NCI-H1092 (cell line): ENCODE data around the gene TEAD3.

ENCODE experiments used
- DNase-seq: peaks from one replicate; lab custom pipeline; 2025; lab: John Stamatoyannopoulos, UW

TEAD3 gene

GRCh38 chr6:35512740-35513139 is 15.9 kb upstream of the TEAD3 start, which contains the start of gene TULP1:
TULP1 (minus strand) TSS chr6:35512896; CDS start chr6:35512858, 38 bp downstream.
- no peak for DNase-seq

GRCh38 chr6:35512006-35512405 is 15.1 kb upstream of the TEAD3 start:
- DNase-seq = no peak

GRCh38 chr6:35511562-35511941 is 14.7 kb upstream of the TEAD3 start:
- no peak for DNase-seq

- no peak for DNase-seq
These were observed 14.2 kb upstream of the TEAD3 start for GRCh38 chr6:35510916-35511561.

GRCh38 chr6:35508542-35508941 is 11.7 kb upstream of the TEAD3 start:
- DNase-seq = no peak

GRCh38 chr6:35508027-35508426 is 11.1 kb upstream of the TEAD3 start:
- DNase-seq = no peak

- no peak for DNase-seq
These were observed 10.3 kb upstream of the TEAD3 start for GRCh38 chr6:35507221-35507620.

GRCh38 chr6:35506536-35506935 is 9.7 kb upstream of the TEAD3 start:
- no peak for DNase-seq

- no peak for DNase-seq
These were observed 9.1 kb upstream of the TEAD3 start for GRCh38 chr6:35505999-35506412.

GRCh38 chr6:35503534-35503933 is 6.7 kb upstream of the TEAD3 start:
- no peak for DNase-seq

- DNase-seq = no peak
These were observed 4.9 kb upstream of the TEAD3 start for GRCh38 chr6:35501784-35502183.

- DNase-seq = no peak
These were observed 3.9 kb upstream of the TEAD3 start for GRCh38 chr6:35500782-35501181.

- DNase-seq = no peak
These were observed 2.5 kb upstream of the TEAD3 start for GRCh38 chr6:35499372-35499771.

GRCh38 chr6:35498422-35499067 is 1.7 kb upstream of the TEAD3 start:
- no peak for DNase-seq

- DNase-seq = no peak
These were observed 917 bp upstream of the TEAD3 start for GRCh38 chr6:35497571-35498421.

- no peak for DNase-seq
These were observed 641 bp downstream of the TEAD3 start for GRCh38 chr6:35496036-35496840.

- no peak for DNase-seq
These were observed 1.4 kb downstream of the TEAD3 start for GRCh38 chr6:35495258-35496035.

- no peak for DNase-seq
These were observed 2.7 kb downstream of the TEAD3 start for GRCh38 chr6:35494161-35494563.

- DNase-seq = no peak
These were observed 3.4 kb downstream of the TEAD3 start for GRCh38 chr6:35493307-35493983.

- DNase-seq = no peak
These were observed 4.0 kb downstream of the TEAD3 start for GRCh38 chr6:35492974-35493284.
